ENCODE measurements around the gene SLX4.

DNA sequence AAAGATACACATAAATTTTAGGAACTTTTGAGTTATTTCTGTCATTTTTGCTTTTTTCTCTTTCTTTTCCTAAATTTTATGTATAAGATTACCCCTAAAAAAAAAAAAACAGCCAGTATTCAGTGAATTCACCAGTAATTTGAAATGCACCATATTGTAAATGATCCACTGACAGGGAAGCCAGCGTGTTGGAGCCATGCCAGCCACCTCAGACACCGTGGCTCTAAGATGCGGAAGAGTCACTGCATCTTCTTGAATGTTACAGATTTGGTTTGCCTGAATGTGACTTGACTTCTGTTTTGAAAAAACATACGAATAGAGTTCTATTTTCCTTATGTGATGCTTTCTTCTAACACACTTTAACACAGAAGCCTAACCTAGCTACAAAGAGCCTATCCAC lies 73.2 kb downstream of the SLX4 start:
- TF ChIP-seq PATZ1 (CRISPR knock-in tag; IDR thresholded peaks at IDR 0.05; ENCODE audit: borderline replicate concordance): no peak
- no peak for TF ChIP-seq HNRNPK (IDR thresholded peaks at IDR 0.05; ENCODE audit: low read depth, low read length, poor library complexity, severe bottlenecking)
- no peak for TF ChIP-seq ZNF717 (CRISPR knock-in tag; IDR thresholded peaks at IDR 0.05)
- TF ChIP-seq REST (IDR thresholded peaks at IDR 0.05; ENCODE audit: borderline replicate concordance): no peak
- TF ChIP-seq REST (CRISPR knock-in tag; IDR thresholded peaks at IDR 0.05; ENCODE audit: low read depth): no peak
- TF ChIP-seq, protein P1, sequence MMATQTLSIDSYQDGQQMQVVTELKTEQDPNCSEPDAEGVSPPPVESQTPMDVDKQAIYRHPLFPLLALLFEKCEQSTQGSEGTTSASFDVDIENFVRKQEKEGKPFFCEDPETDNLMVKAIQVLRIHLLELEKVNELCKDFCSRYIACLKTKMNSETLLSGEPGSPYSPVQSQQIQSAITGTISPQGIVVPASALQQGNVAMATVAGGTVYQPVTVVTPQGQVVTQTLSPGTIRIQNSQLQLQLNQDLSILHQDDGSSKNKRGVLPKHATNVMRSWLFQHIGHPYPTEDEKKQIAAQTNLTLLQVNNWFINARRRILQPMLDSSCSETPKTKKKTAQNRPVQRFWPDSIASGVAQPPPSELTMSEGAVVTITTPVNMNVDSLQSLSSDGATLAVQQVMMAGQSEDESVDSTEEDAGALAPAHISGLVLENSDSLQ (IDR thresholded peaks at IDR 0.05): no peak
- TF ChIP-seq JUNB (CRISPR knock-in tag; conservative IDR thresholded peaks at IDR 0.05): no peak
